HepG2 (cell line): ENCODE data around the gene MYOM1. TPM values are rescaled to one million over a fixed set of nuclear protein-coding genes. Genes with fewer than 3 reads are reported as not detected.
"Not testable (repeated sequence)": the region's sequence is repeated elsewhere in the genome, so short reads cannot be mapped to it uniquely, and the experiment has no call there.

ENCODE experiments used
- ATAC-seq: fragments of 200-7000 bp; cut with Tn5 transposase; 3 replicates; pipeline ENCODE4 v1.9.1; 2020; ENCODE audit warnings: mild to moderate bottlenecking, moderate library complexity
- BruUV-seq: library from RNA; stranded (reverse); fragments of 400-500 nt; replicated peaks from 2 replicates; lab custom pipeline; 2021; lab: Mats Ljungman, UMichigan
- CTCF ChIA-PET: fragments of 300-600 bp; formaldehyde crosslinking; extraction: SDS; loops from one replicate; lab custom pipeline; 2021; ENCODE audit warnings: low total read pairs, inconsistent platforms, low intra/inter-chr PET ratio; lab: Yijun Ruan, JAX
- POLR2A ChIA-PET: fragments of 350-600 bp; sonication (Branson Sonifier 250); formaldehyde crosslinking; loops from one replicate; lab custom pipeline; 2020; ENCODE audit warnings: antibody characterized with exemption, inconsistent platforms; lab: Yijun Ruan, JAX
- DNase-seq: peaks from one replicate; pipeline ENCODE4 v3.0.0-alpha.2; 2015; ENCODE audit warnings: low spot score
- FAIRE-seq: peaks from 3 replicates; lab custom pipeline; 2011; peaks lifted over from hg19 to GRCh38; lab: Jason Lieb, UNC
- H2AFZ ChIP-seq: one replicate; pipeline ENCODE4 v1.6.1; 2011; ENCODE audit warnings: low read length, inconsistent platforms
- H3K27ac ChIP-seq: fragments of 300-600 bp; 3 replicates; pipeline ENCODE4 v1.8.0; 2011; ENCODE audit warnings: mixed run types, mild to moderate bottlenecking, mixed read lengths, low read length, inconsistent platforms; ENCODE audit not compliant: insufficient read depth; ENCODE audit errors: extremely low read length
- H3K27me3 ChIP-seq, 2 experiments: fragments of 200-600 bp in 1 of 2; 2 replicates in 1 of 2; 3 replicates in 1 of 2; pipeline versions ENCODE4 v1.6.0 to v1.8.0; 2011; ENCODE audit warnings: low read length in 2 of 2, mild to moderate bottlenecking in 2 of 2, moderate library complexity in 2 of 2, inconsistent platforms in 1 of 2; ENCODE audit not compliant: insufficient read depth in 2 of 2, control insufficient read depth in 1 of 2
- H3K36me3 ChIP-seq, 2 experiments: fragments of 200-600 bp in 1 of 2; replicated peaks in 1 of 2; 2 replicates in 1 of 2; 3 replicates in 1 of 2; pipeline versions ENCODE4 v1.5.1 to v1.8.0; 2011; ENCODE audit warnings: low read length in 2 of 2, inconsistent platforms in 1 of 2; ENCODE audit not compliant: insufficient read depth in 2 of 2, control insufficient read depth in 1 of 2
- H3K4me1 ChIP-seq: 2 replicates; pipeline ENCODE4 v1.5.1; 2012; ENCODE audit warnings: low read length, inconsistent platforms; ENCODE audit not compliant: insufficient read depth
- H3K4me2 ChIP-seq: 2 replicates; pipeline ENCODE4 v1.6.0; 2011; ENCODE audit warnings: low read depth, low read length, inconsistent platforms
- H3K4me3 ChIP-seq, 3 experiments: fragments of 200-600 bp in 1 of 3; sonication (generic), shearing (Covaris generic) in 1 of 3; replicated peaks in 1 of 3; 2 replicates each; pipeline ENCODE4 v1.5.1; 2011 to 2016; ENCODE audit warnings: low read length in 3 of 3, inconsistent platforms in 2 of 3, low read depth in 2 of 3, mild to moderate bottlenecking in 2 of 3, control low read depth in 1 of 3, mixed read lengths in 1 of 3; ENCODE audit not compliant: insufficient read depth in 1 of 3
- H3K79me2 ChIP-seq: one replicate; pipeline ENCODE4 v1.6.1; 2011; ENCODE audit warnings: low read length, inconsistent platforms; ENCODE audit not compliant: insufficient read depth
- H3K9ac ChIP-seq: 2 replicates; pipeline ENCODE4 v1.6.0; 2011; ENCODE audit warnings: mild to moderate bottlenecking, low read depth, low read length, inconsistent platforms; ENCODE audit not compliant: insufficient read depth
- H3K9me3 ChIP-seq: 2 replicates; pipeline ENCODE4 v1.5.1; 2012; ENCODE audit warnings: mild to moderate bottlenecking, low read length
- H4K20me1 ChIP-seq: 2 replicates; pipeline ENCODE4 v1.6.0; 2011; ENCODE audit warnings: inconsistent platforms, mild to moderate bottlenecking, low read length, moderate library complexity; ENCODE audit not compliant: insufficient read depth
- ZNF460 ChIP-seq: sonication (generic); formaldehyde crosslinking; IDR thresholded peaks from 2 replicates; pipeline ENCODE4 v1.5.1; 2020; ENCODE audit warnings: missing genetic modification reagents, mild to moderate bottlenecking, borderline replicate concordance
- WGBS: methylation state at CpG from one replicate; pipeline ENCODE4 v1.1.6; 2017; ENCODE audit warnings: low lambda C conversion rate; 5-methylcytosine and 5-hydroxymethylcytosine counted together
- in situ Hi-C: cut with HindIII; loops from 2 replicates; pipeline ENCODE4 v1.10.0; 2017; ENCODE audit warnings: low pct_unique_long_range_greater_than_20kb; ENCODE audit not compliant: extremely low pct_ligation_motif_present
- intact Hi-C: fragments of 100-400 bp; cut with micrococcal nuclease; formaldehyde crosslinking; loops from one replicate; pipeline ENCODE4 v1.10.0; 2022; ENCODE audit not compliant: unreplicated experiment
- polyA plus RNA-seq, 8 experiments: library from polyadenylated mRNA; depleted of rRNA in 3 of 8; stranded (reverse) in 7 of 8; unstranded in 1 of 8; fragments of >200 nt; fragmentation: Illumina TruSeq in 4 of 8; extraction: Trizol in 4 of 8; gene quantifications; 2 replicates each; pipeline versions ENCODE4 v1.2.1 to v1.2.3, GENCODE V29; 2011 to 2016; ENCODE audit warnings: low read depth in 4 of 8, missing spikeins in 1 of 8, mixed read lengths in 1 of 8; ENCODE audit not compliant: insufficient read depth in 1 of 8
- total RNA-seq, 5 experiments: library from RNA; depleted of rRNA; stranded (reverse); fragments of >200 nt; fragmentation: Illumina TruSeq; extraction: Trizol; gene quantifications; 2 replicates each; pipeline ENCODE4 v1.2.3, GENCODE V29; 2016; ENCODE audit warnings: low read depth in 1 of 5
- TF ChIP-seq, protein P1 (sequence below): sonication (generic); formaldehyde crosslinking; IDR thresholded peaks from 2 replicates; pipeline ENCODE4 v1.5.0; 2020; ENCODE audit warnings: mild to moderate bottlenecking, missing genetic modification reagents

The MYOM1 gene
- total and polyA plus RNA-seq, 2 of the 13 experiments (the other 11 are each of a cell fraction or from before 2014, with no cell fraction given): 0.46 to 0.98 TPM

GRCh38 chr18:3063766-3064165 is 156.0 kb downstream of the MYOM1 start:
- not testable (repeated sequence) for FAIRE-seq, H3K4me3 ChIP-seq, H3K27ac ChIP-seq, H2AFZ ChIP-seq, ATAC-seq, H4K20me1 ChIP-seq, DNase-seq, BruUV-seq, H3K36me3 ChIP-seq, H3K9me3 ChIP-seq
- in situ Hi-C loops: loop anchor here (5.0 to 25.0 kb wide), 3 partner anchors 46 to 399 kb away; partner anchors contain the start of gene TGIF1
- H3K4me1 ChIP-seq: peaks cover 52% of the 10 kb centered on the region
- WGBS: 76% methylated on average over 4 of the region's 4 CpGs
- peaks cover 12% of the 10 kb centered on the region for H3K79me2 ChIP-seq
- TF ChIP-seq ZNF460: peak; percentile 30; the same call in 1 of the 2 replicates
- TF ChIP-seq, protein P1, sequence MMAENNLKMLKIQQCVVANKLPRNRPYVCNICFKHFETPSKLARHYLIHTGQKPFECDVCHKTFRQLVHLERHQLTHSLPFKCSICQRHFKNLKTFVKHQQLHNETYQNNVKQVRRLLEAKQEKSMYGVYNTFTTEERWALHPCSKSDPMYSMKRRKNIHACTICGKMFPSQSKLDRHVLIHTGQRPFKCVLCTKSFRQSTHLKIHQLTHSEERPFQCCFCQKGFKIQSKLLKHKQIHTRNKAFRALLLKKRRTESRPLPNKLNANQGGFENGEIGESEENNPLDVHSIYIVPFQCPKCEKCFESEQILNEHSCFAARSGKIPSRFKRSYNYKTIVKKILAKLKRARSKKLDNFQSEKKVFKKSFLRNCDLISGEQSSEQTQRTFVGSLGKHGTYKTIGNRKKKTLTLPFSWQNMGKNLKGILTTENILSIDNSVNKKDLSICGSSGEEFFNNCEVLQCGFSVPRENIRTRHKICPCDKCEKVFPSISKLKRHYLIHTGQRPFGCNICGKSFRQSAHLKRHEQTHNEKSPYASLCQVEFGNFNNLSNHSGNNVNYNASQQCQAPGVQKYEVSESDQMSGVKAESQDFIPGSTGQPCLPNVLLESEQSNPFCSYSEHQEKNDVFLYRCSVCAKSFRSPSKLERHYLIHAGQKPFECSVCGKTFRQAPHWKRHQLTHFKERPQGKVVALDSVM: peak; percentile 96
- TF ChIP-seq, all 625 proteins: peak for 2; not testable (repeated sequence) for 623
- intact Hi-C loops: loop anchor here (1.0 to 5.0 kb wide), 7 partner anchors 26 to 183 kb away; partner anchors contain the start of genes LPIN2 and MYL12A
- not testable (repeated sequence) for H3K9ac ChIP-seq, H3K27me3 ChIP-seq, H3K4me2 ChIP-seq
- ChIA-PET CTCF (interaction anchor here (0.7 to 1.9 kb wide), 3 partner anchors 87 to 131 kb away, joined by 4 to 8 read pairs (median 4); no protein-coding TSS in a partner anchor), POLR2A (interaction anchor here (0.9 to 2.2 kb wide), 2 partner anchors 26 to 54 kb away, joined by 3 to 7 read pairs; no protein-coding TSS in a partner anchor)
